ENCODE data around the gene ITGAD. TPM values are rescaled to one million over a fixed set of nuclear protein-coding genes. Genes with fewer than 3 reads are reported as not detected.

The ITGAD gene
- not detected for total RNA-seq

DNA sequence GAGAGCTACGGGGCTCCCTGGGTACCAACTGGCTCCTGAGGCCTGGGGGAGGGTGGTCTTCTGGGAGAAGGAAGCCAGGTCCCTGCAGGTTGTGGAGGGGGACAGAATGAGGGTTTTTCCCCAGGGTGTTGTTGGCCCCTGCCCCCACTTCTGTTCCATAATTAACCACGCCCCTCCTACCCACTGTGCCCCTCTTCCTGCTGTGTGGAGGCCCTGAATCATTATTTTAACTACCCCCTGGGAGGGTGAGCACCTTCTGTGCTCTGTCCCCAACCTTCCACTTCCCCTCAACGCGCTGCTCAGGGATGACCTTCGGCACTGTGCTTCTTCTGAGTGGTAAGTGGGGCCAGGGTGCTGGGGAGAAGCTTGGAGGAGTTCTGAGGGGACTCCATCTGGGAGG is at the start of gene ITGAD:
TSS of gene ITGAD (plus strand) at position 280 of the 400 bp plus-strand sequence. CDS start at position 306, 26 bp downstream.

DNA sequence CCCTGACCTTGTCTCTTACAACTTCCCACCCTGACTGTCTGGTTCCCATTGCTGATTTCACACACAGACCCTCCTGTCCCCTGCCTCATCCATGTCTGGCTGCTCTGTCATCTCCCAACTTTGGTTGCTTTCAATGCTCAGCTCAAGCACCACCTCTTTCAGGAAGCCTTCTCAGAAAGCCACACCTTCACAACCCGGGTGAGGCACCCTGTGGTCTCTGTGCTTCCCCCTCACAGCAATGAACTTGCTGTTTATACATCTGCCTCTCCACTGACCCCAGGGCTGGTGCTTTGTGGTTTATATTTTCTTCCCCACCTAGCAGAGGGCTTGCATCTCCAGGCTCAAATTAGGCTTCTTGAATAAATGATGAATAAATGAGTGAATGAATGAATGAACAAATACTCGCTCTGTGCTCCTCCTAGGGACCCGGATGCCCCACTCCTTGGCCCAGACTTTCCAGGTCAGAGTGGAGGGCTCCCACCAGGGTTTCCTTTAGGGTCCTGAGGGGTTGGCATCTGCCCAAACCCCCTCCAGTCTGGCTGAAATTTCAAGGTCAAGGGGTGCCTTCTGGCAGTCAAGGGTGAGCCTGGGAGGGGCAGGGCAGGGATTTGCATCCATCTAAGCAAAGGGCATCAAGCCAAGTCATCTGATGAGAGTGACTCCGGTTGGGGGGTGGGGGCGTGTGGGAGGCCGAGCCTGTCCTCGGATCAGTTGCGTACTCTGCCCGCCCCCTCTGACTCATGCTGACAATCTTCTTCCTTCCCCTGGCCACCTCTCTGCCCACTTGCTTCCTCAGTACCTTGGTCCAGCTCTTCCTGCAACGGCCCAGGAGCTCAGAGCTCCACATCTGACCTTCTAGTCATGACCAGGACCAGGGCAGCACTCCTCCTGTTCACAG is 38.5 kb upstream of the ITGAD start, which contains the start of gene ITGAX:
TSS of gene ITGAX (plus strand) at position 783 of the 898 bp plus-strand sequence. CDS start at position 862, 79 bp downstream.

DNA sequence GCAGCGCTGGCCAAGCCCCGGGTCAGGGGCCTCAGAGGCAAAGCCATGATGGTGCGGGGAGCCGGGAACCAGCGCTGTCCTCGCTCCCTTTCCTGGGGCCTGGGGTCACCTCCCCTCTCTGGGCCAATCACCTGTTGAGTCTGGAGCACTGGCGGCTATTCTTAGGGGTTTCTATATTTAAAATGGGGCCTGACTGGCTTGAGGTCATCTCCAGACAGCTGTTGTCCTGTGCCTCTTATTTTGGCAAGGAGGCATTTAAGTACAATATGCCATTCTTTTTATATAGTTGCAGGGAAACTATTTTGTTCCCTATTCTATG is 35.1 kb downstream of the ITGAD start, which contains the start of gene COX6A2:
TSS of gene COX6A2 (minus strand) at position 82 of the 319 bp plus-strand sequence. CDS start at position 47, 35 bp downstream.

DNA sequence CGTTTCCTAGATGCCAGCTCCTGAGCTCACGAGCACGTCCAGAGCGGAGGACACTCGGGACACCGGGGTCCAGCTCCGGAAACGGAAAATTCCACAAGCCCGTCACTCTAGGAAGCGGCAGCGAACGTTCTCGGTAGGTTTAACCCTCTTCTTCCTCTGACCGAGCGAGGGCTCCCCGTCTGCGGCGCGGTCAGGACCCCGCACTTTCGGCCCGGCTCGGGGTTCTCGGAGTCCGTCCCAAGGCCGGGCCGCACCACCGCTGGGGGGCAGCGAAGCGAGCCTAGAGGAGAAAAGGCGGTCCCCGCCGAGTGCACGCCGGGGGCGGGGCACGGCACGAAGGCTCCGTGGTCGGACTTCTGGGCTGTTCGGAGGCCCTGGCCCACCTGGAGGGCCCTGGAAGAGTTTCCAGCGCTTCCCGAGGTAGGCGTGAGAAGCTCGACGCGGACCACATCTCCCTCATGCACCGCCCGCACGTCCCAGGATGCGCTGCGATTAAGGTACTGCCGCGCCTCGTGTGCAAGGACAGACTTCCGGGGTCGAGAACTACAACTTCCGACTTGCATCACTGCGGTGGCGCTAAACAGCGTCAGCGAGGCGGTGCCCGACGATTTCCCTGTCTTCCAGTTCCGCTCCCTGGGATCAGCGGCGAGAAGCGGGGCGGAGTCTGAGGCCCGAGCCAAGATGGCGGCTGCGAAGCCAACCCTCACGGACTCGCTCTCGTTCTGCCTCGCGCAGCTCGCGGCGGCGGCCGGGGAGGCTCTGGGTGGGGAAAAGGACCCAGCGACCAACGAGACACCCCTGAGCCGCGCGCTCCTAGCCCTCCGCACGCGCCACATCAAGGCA is 65.9 kb downstream of the ITGAD start, which contains the start of gene ARMC5:
TSS of gene ARMC5 (plus strand) at position 658 of the 843 bp plus-strand sequence. CDS start at position 682, 24 bp downstream.

DNA sequence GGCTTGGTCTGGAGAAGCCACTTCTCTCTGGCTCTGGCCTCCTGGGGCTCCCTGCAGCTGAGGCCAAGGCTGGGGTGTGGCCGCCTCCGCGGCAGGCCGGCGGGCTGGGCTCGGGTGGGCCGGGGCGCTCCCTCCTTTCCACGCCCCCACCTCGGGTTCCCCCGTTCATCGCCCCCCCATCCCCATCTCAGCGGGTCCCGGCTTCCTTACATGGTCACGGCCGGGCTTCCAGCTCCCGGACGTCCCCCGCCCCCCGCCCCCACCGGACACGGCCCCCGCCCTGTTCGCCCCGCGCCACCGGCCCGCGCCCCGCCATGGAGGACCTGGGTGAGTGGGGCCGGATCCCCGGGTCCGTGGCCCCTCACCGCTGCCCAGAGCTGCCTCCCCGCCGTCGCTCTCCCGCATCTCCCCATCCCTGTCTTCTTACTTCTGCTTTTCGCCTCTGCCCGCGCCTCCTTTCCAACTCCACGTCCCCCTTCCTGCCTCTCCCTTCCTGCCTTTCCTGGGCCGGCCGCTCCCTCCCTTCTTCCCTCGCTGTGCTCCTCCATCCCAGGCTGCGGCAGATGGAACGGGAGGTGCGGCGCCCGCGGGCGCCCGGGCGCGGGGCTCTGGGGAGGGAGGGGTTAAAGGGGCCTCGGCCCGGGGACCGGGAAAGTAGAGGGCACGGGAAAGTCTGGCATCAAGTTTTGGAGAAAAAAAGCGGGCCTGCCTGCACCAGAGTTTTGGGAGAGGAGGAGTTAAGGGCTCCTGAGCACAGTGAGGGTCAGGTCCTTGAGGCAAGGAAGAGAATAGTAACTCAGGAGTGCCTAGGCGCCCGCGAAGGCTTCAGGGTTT is 79.0 kb downstream of the ITGAD start, which contains the start of gene TGFB1I1:
TSS of gene TGFB1I1 (plus strand) at position 278 of the 834 bp plus-strand sequence. CDS start at position 315, 37 bp downstream.

Other genes starting within 250 kb of the ITGAD start
- 1 to 10 TPM; 2.0 to 3.6 TPM for gene PRSS36, start 243.3 kb upstream of the ITGAD start, total RNA-seq
- 100 to 1,000 TPM; 492 to 544 TPM for gene FUS, start 213.2 kb upstream of the ITGAD start, total RNA-seq
- gene PYCARD, start 190.6 kb upstream of the ITGAD start, total RNA-seq = 10 to 100 TPM; 92.6 to 96.9 TPM
- not detected for gene TRIM72, start 179.2 kb upstream of the ITGAD start, total RNA-seq
- gene PYDC1, start 176.2 kb upstream of the ITGAD start, total RNA-seq = not detected
- gene ITGAM, start 133.4 kb upstream of the ITGAD start, total RNA-seq = 10 to 100 TPM; 55.4 to 57.2 TPM
- 1 to 10 TPM; 3.2 to 3.3 TPM for gene ITGAX, start 38.2 kb upstream of the ITGAD start, total RNA-seq
- gene COX6A2, start 35.0 kb downstream of the ITGAD start, total RNA-seq = not detected
- under 1 TPM; 0.08 to 0.26 TPM for gene ZNF843, start 49.5 kb downstream of the ITGAD start, total RNA-seq
- 10 to 100 TPM; 10.7 to 10.8 TPM for gene ARMC5, start 66.2 kb downstream of the ITGAD start, total RNA-seq
- gene TGFB1I1, start 78.8 kb downstream of the ITGAD start, total RNA-seq = under 1 TPM; 0.48 to 0.60 TPM
- under 1 TPM; 0.17 to 0.28 TPM for gene SLC5A2, start 89.8 kb downstream of the ITGAD start, total RNA-seq
- 10 to 100 TPM; 42.2 to 44.0 TPM for gene RUSF1, start 115.1 kb downstream of the ITGAD start, total RNA-seq
- not detected for gene AHSP, start 134.6 kb downstream of the ITGAD start, total RNA-seq

Measured in activated naive CD4-positive, alpha-beta T cell treated with anti-CD3 and anti-CD28 coated beads, Interleukin-2, amount 10 ng/mL, durations not matched to agents 5 hours and 36 hours (primary cell).